OCI-LY3 (cell line): Measurements from ENCODE around the gene SNED1.

ENCODE experiments used
- CTCF ChIP-seq: fragments of 200-600, 300-600 bp; sonication (generic); IDR thresholded peaks from 2 replicates; pipeline ENCODE4 v1.5.1; 2014; ENCODE audit warnings: antibody characterized with exemption, low read length, low read depth
- EZH2phosphoT487 ChIP-seq: fragments of 200-600 bp; shearing (Covaris generic); IDR thresholded peaks from 2 replicates; pipeline ENCODE4 v1.6.1; 2018; ENCODE audit warnings: antibody characterized with exemption, mixed run types, low read depth

DNA sequence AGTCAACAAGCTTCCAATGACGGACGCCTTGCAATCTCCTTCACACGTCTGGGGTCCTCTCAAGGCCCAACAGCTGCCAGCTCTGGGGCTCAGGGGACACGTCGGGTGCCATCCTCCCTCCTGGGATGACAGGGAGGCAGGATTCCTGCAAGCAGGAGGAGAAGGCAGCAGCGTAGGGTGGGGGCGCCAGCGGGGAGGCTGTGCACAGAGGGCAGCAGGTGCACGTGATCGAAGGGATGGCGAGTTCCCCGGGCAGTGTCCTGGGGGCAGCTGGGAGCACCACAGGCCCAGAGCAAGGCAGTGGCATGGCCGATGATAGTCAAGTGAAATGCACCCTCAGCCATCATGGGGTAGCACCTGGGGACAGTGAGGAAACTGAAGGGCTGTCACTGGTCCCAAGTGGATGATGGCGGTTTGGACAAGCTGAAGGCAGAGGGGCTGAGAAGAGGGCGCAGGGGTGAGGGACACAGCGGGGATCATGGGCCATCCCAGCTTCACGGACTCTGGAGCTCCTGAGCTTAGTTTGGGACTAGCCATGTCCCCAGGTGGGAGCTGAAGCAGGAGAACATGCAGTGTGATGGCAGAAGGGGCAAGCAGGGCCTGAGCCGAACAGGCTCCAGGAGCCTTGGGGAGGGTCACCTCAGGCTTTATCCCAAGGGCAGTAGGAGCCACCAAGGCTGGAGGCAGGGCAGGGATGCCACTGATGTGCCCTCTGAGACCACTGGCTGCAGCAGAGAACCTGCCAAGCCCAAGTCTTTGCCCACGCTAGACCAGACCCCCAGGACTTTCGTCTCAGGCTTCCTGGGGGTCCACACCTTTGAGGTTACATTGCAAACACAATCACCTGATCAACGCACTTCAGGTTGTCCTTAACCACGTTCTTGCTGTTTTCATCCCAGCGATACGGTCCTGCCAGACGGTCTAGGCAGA, 16.3 kb upstream of the SNED1 start:
- TF ChIP-seq CTCF (no peak), EZH2phosphoT487 (no peak)
